ENCODE measurements around the gene PSMC3.

Gene PSMC3

GRCh38 chr11:47442514-47442913, 16.3 kb upstream of the PSMC3 start:
- DNase-seq: no peak

GRCh38 chr11:47441421-47441820, 15.2 kb upstream of the PSMC3 start:
- DNase-seq: no peak

GRCh38 chr11:47440054-47440476, 13.8 kb upstream of the PSMC3 start:
- DNase-seq: no peak

- no peak for DNase-seq
These were observed 12.5 kb upstream of the PSMC3 start for GRCh38 chr11:47438721-47439120.

- DNase-seq: no peak
These were observed 11.6 kb upstream of the PSMC3 start for GRCh38 chr11:47437746-47438418.

- DNase-seq: no peak
These were observed 11.0 kb upstream of the PSMC3 start for GRCh38 chr11:47437218-47437745.

- DNase-seq: no peak
These were observed 10.5 kb upstream of the PSMC3 start for GRCh38 chr11:47436726-47437125.

GRCh38 chr11:47435687-47436086, 9.4 kb upstream of the PSMC3 start:
- no peak for DNase-seq

- DNase-seq: no peak
These were observed 8.0 kb upstream of the PSMC3 start for GRCh38 chr11:47434011-47434786.

GRCh38 chr11:47433157-47433556, 6.9 kb upstream of the PSMC3 start:
- no peak for DNase-seq

GRCh38 chr11:47431356-47432083, 5.3 kb upstream of the PSMC3 start:
- no peak for DNase-seq

- DNase-seq: no peak
These were observed 4.3 kb upstream of the PSMC3 start for GRCh38 chr11:47430524-47430923.

- no peak for DNase-seq
These were observed 628 bp downstream of the PSMC3 start for GRCh38 chr11:47425611-47426010.

- DNase-seq: no peak
These were observed 7.6 kb downstream of the PSMC3 start for GRCh38 chr11:47418454-47419259.

GRCh38 chr11:47417712-47418111, 8.5 kb downstream of the PSMC3 start:
- DNase-seq: no peak

- DNase-seq: no peak
These were observed 10.2 kb downstream of the PSMC3 start for GRCh38 chr11:47415949-47416472.

- no peak for DNase-seq
These were observed 11.0 kb downstream of the PSMC3 start for GRCh38 chr11:47415091-47415854.

GRCh38 chr11:47414685-47415070, 11.6 kb downstream of the PSMC3 start:
- DNase-seq: no peak

- no peak for DNase-seq
These were observed 12.1 kb downstream of the PSMC3 start for GRCh38 chr11:47413908-47414684.

- DNase-seq: no peak
These were observed 12.9 kb downstream of the PSMC3 start for GRCh38 chr11:47413351-47413750.
